ENCODE measurements around the gene TBC1D20.
"Not testable (repeated sequence)": the region's sequence is repeated elsewhere in the genome, so short reads cannot be mapped to it uniquely, and the experiment has no call there.

Gene TBC1D20

GRCh38 chr20:462199-462991 is at the start of gene TBC1D20:
TSS of gene TBC1D20 (minus strand) at chr20:462533. CDS start at chr20:462405, 128 bp downstream.
- DNase-seq (ENCODE audit: low read depth in 2 of 2): peak; percentile 69 to 75

- DNase-seq (ENCODE audit: low read depth in 2 of 2): not testable (repeated sequence)
These were observed 48.2 kb upstream of the TBC1D20 start for GRCh38 chr20:510328-511057.

GRCh38 chr20:508364-508787 is 46.0 kb upstream of the TBC1D20 start:
- not testable (repeated sequence) for DNase-seq (ENCODE audit: low read depth in 2 of 2)

- no peak for DNase-seq (ENCODE audit: low read depth in 2 of 2)
These were observed 45.5 kb upstream of the TBC1D20 start for GRCh38 chr20:507761-508332.

GRCh38 chr20:507006-507758 is 44.8 kb upstream of the TBC1D20 start:
- no peak for DNase-seq (ENCODE audit: low read depth in 2 of 2)

- DNase-seq (ENCODE audit: low read depth in 2 of 2): no peak
These were observed 42.3 kb upstream of the TBC1D20 start for GRCh38 chr20:504632-505075.

- no peak for DNase-seq (ENCODE audit: low read depth in 2 of 2)
These were observed 40.9 kb upstream of the TBC1D20 start for GRCh38 chr20:503048-503737.

GRCh38 chr20:497979-498378 is 35.6 kb upstream of the TBC1D20 start:
- DNase-seq (ENCODE audit: low read depth in 2 of 2): no peak

GRCh38 chr20:496126-496696 is 33.9 kb upstream of the TBC1D20 start:
- no peak for DNase-seq (ENCODE audit: low read depth in 2 of 2)

GRCh38 chr20:492159-492558 is 29.8 kb upstream of the TBC1D20 start:
- DNase-seq (ENCODE audit: low read depth in 2 of 2): no peak

- DNase-seq (ENCODE audit: low read depth in 2 of 2): no peak
These were observed 25.3 kb upstream of the TBC1D20 start for GRCh38 chr20:487655-488054.

GRCh38 chr20:483815-484644 is 21.7 kb upstream of the TBC1D20 start:
- no peak for DNase-seq (ENCODE audit: low read depth in 2 of 2)

GRCh38 chr20:481167-481566 is 18.8 kb upstream of the TBC1D20 start:
- DNase-seq (ENCODE audit: low read depth in 2 of 2): no peak

GRCh38 chr20:480044-480443 is 17.7 kb upstream of the TBC1D20 start:
- no peak for DNase-seq (ENCODE audit: low read depth in 2 of 2)

GRCh38 chr20:479487-479886 is 17.2 kb upstream of the TBC1D20 start:
- no peak for DNase-seq (ENCODE audit: low read depth in 2 of 2)

GRCh38 chr20:478949-479429 is 16.7 kb upstream of the TBC1D20 start:
- no peak for DNase-seq (ENCODE audit: low read depth in 2 of 2)

- DNase-seq (ENCODE audit: low read depth in 2 of 2): no peak
These were observed 15.9 kb upstream of the TBC1D20 start for GRCh38 chr20:478010-478948.

- DNase-seq (ENCODE audit: low read depth in 2 of 2): not testable (repeated sequence)
These were observed 14.4 kb upstream of the TBC1D20 start for GRCh38 chr20:476561-477249.

All from stimulated activated CD8-positive, alpha-beta memory T cell treated with anti-CD3 and anti-CD28 coated beads, Interleukin-15, amount 100 ng/mL, for 4 hours (primary cell).